Regular cardiac myocyte (primary cell): ENCODE results near the gene USH1G. TPM values are rescaled to one million over a fixed set of nuclear protein-coding genes. Genes with fewer than 3 reads are reported as not detected.

Experiments used
- total RNA-seq: library from RNA; depleted of rRNA; stranded (reverse); fragments of >200 nt; gene quantifications from 2 replicates; pipeline ENCODE4 v1.2.3, GENCODE V29; 2014

Gene USH1G
- under 0.01 TPM in 1 of 2 replicates, not detected in the other for total RNA-seq

GRCh38 chr17:74922694-74923537, at the start of gene USH1G:
Gene USH1G, minus strand, starts transcription at chr17:74923255. Its CDS starts 182 bp downstream, at chr17:74923073.

GRCh38 chr17:74972107-74972972, 49.3 kb upstream of the USH1G start, which contains the start of gene HID1:
Gene HID1, minus strand, starts transcription at chr17:74972759. Its CDS starts 103 bp downstream, at chr17:74972656.

GRCh38 chr17:74935585-74936469, 12.8 kb upstream of the USH1G start, which contains the start of gene OTOP3:
Gene OTOP3, plus strand, starts transcription at chr17:74935898. Its CDS starts 24 bp downstream, at chr17:74935922.

GRCh38 chr17:74924250-74924948, 1.3 kb upstream of the USH1G start, which contains the start of gene OTOP2:
Gene OTOP2, plus strand, starts transcription at chr17:74924273. Its CDS starts 360 bp downstream, at chr17:74924633.

GRCh38 chr17:74892974-74893911, 29.8 kb downstream of the USH1G start, which contains the start of gene FADS6:
Gene FADS6, minus strand, starts transcription at chr17:74893633. Its CDS starts 38 bp downstream, at chr17:74893595.

GRCh38 chr17:74872313-74873036, 50.6 kb downstream of the USH1G start, which contains the start of gene FDXR:
Gene FDXR, minus strand, starts transcription at chr17:74872994. Its CDS starts 50 bp downstream, at chr17:74872944.

Other genes starting within 250 kb of the USH1G start
- not detected in 2 replicates for gene CD300LF, start 210.3 kb downstream of the USH1G start, total RNA-seq
- gene RAB37, start 186.0 kb downstream of the USH1G start, total RNA-seq: under 0.01 and 0.19 TPM in 2 replicates
- 3.4 and 10.7 TPM in 2 replicates for gene NHERF1, start 174.6 kb downstream of the USH1G start, total RNA-seq
- gene NAT9, start 146.9 kb downstream of the USH1G start, total RNA-seq: 28.0 and 35.5 TPM in 2 replicates
- 0.19 and 0.28 TPM in 2 replicates for gene GRIN2C, start 63.4 kb downstream of the USH1G start, total RNA-seq
- gene FDXR, start 50.3 kb downstream of the USH1G start, total RNA-seq: 31.4 and 47.6 TPM in 2 replicates
- not detected in 2 replicates for gene FADS6, start 29.6 kb downstream of the USH1G start, total RNA-seq
- not detected in 2 replicates for gene OTOP2, start 1.0 kb upstream of the USH1G start, total RNA-seq
- gene OTOP3, start 12.6 kb upstream of the USH1G start, total RNA-seq: not detected in 2 replicates
- gene HID1, start 49.5 kb upstream of the USH1G start, total RNA-seq: 1.4 and 5.8 TPM in 2 replicates
- 17.5 and 25.1 TPM in 2 replicates for gene CDR2L, start 64.4 kb upstream of the USH1G start, total RNA-seq
- gene MRPL58, start 89.4 kb upstream of the USH1G start, total RNA-seq: 27.9 and 47.0 TPM in 2 replicates
- gene ATP5PD, start 123.7 kb upstream of the USH1G start, total RNA-seq: 332 and 359 TPM in 2 replicates
- gene KCTD2, start 124.0 kb upstream of the USH1G start, total RNA-seq: 14.7 and 16.7 TPM in 2 replicates
- gene SLC16A5, start 164.7 kb upstream of the USH1G start, total RNA-seq: 3.3 and 6.2 TPM in 2 replicates
- gene ARMC7, start 186.7 kb upstream of the USH1G start, total RNA-seq: 1.4 and 1.9 TPM in 2 replicates
- 31.3 and 51.0 TPM in 2 replicates for gene NT5C, start 208.5 kb upstream of the USH1G start, total RNA-seq
- gene JPT1, start 231.3 kb upstream of the USH1G start, total RNA-seq: 60.3 and 215 TPM in 2 replicates